Inflammatory macrophage treated with lipopolysaccharide for 4 hours (primary cell): ENCODE data around the gene FAM53C.
A peak's percentile ranks its signal among the peaks of the same experiment; 100 is the strongest.
"Not testable (repeated sequence)": the region's sequence is repeated elsewhere in the genome, so short reads cannot be mapped to it uniquely, and the experiment has no call there.

ENCODE experiments used
- DNase-seq: peaks from one replicate; pipeline ENCODE4 v3.0.0-alpha.2; 2020

FAM53C gene

GRCh38 chr5:138351517-138351916 lies 13.5 kb downstream of the FAM53C start:
- DNase-seq, result no peak

GRCh38 chr5:138352071-138352721 lies 14.1 kb downstream of the FAM53C start, which contains the start of gene KDM3B:
Gene KDM3B, plus strand, starts transcription at chr5:138352685. Its CDS starts 111 bp downstream, at chr5:138352796.
- peak; percentile 86 for DNase-seq

- peak; percentile 81 for DNase-seq
These were observed 14.9 kb downstream of the FAM53C start for GRCh38 chr5:138352722-138353559.

GRCh38 chr5:138353560-138354080 lies 15.6 kb downstream of the FAM53C start:
- DNase-seq, result no peak

GRCh38 chr5:138354387-138354786 lies 16.3 kb downstream of the FAM53C start:
- DNase-seq, result no peak

GRCh38 chr5:138354926-138355378 lies 16.9 kb downstream of the FAM53C start:
- peak; percentile 82 for DNase-seq

GRCh38 chr5:138359621-138360020 lies 21.6 kb downstream of the FAM53C start:
- no peak for DNase-seq

- no peak for DNase-seq
These were observed 22.9 kb downstream of the FAM53C start for GRCh38 chr5:138360941-138361452.

- DNase-seq, result no peak
These were observed 26.5 kb downstream of the FAM53C start for GRCh38 chr5:138364576-138364975.

GRCh38 chr5:138366632-138367382 lies 28.7 kb downstream of the FAM53C start:
- DNase-seq, result no peak

GRCh38 chr5:138369261-138369660 lies 31.2 kb downstream of the FAM53C start:
- DNase-seq, result peak; percentile 75

GRCh38 chr5:138369706-138370105 lies 31.6 kb downstream of the FAM53C start:
- peak; percentile 95 for DNase-seq

GRCh38 chr5:138370537-138370936 lies 32.5 kb downstream of the FAM53C start:
- peak; percentile 59 for DNase-seq

- no peak for DNase-seq
These were observed 33.4 kb downstream of the FAM53C start for GRCh38 chr5:138371454-138371853.

- DNase-seq, result peak; percentile 23
These were observed 34.2 kb downstream of the FAM53C start for GRCh38 chr5:138372225-138372624.

- DNase-seq, result no peak
These were observed 34.6 kb downstream of the FAM53C start for GRCh38 chr5:138372653-138373052.

GRCh38 chr5:138382347-138382746 lies 44.3 kb downstream of the FAM53C start:
- DNase-seq, result no peak

- no peak for DNase-seq
These were observed 47.6 kb downstream of the FAM53C start for GRCh38 chr5:138385660-138386059.

- DNase-seq, result no peak
These were observed 48.2 kb downstream of the FAM53C start for GRCh38 chr5:138386290-138386689.

GRCh38 chr5:138389332-138389731 lies 51.3 kb downstream of the FAM53C start:
- no peak for DNase-seq

GRCh38 chr5:138389911-138390310 lies 51.8 kb downstream of the FAM53C start:
- not testable (repeated sequence) for DNase-seq

- DNase-seq, result no peak
These were observed 53.9 kb downstream of the FAM53C start for GRCh38 chr5:138391859-138392386.
